Measurements from ENCODE around the gene FAM3A. TPM values are rescaled to one million over a fixed set of nuclear protein-coding genes. Genes with fewer than 3 reads are reported as not detected.

FAM3A gene
- total and polyA plus RNA-seq, 2 of the 8 experiments (the other 6 are each of a cell fraction or from before 2014, with no cell fraction given), result 16.2 to 18.6 TPM

DNA sequence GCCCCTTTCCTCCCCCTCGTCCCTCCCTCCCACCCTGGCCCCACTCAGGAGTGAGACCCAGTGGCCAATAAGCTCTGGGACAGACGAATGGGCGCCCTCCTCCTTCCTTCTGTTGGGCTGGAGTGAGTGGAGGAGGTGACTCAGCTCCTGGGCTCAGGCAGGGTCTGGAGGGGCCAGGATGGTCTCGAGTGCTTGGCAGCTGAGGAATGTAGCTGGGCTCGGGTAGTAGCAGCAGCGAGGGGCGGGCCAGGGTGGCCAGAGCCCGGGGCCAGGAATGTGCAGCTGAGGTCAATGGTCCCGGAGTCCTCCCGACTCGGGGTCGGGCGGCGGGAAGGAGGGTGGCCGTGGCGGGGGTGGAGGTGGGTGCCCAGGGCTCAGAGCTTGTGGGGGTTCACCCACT lies 15.6 kb upstream of the FAM3A start:
- no peak overlapping the region for H2AFZ ChIP-seq (ENCODE audit: low read length)
- no peak overlapping the region for H3K56ac ChIP-seq (replicated peaks; ENCODE audit: insufficient read length, low read depth, low read length)
- no peak overlapping the region for H3K27ac ChIP-seq (ENCODE audit: low read depth, low read length)
- no peaks in the 10 kb centered on the region for H3K79me2 ChIP-seq (ENCODE audit: control insufficient read depth in 1 of 2, insufficient read depth in 2 of 2, low read length in 2 of 2)
- ChIA-PET CTCF (ENCODE audit: partially characterized antibody) (interaction anchor here (0.6 to 1.2 kb wide), 6 partner anchors 9 to 70 kb away, joined by 3 to 5 read pairs (median 3); partner anchors contain the start of genes LAGE3 and SLC10A3), POLR2A (ENCODE audit: partially characterized antibody) (interaction anchor here (1.2 to 3.2 kb wide), 3 partner anchors 13 to 132 kb away, joined by 3 to 26 read pairs (median 6); partner anchors contain the start of genes IKBKG and RPL10)
- no peak overlapping the region for H2BK20ac ChIP-seq (ENCODE audit: low read length)
- H3K4me1 ChIP-seq (replicated peaks in 1 of 4; ENCODE audit: control insufficient read depth in 3 of 4, insufficient read depth in 4 of 4, low read length in 3 of 4), result peaks cover 0 to 6% (median 0%) of the 10 kb centered on the region in 4 experiments; a peak in 2 of 7 replicates
- no peak overlapping the region for H3K23ac ChIP-seq (ENCODE audit: insufficient read length)
- no peak overlapping the region for H3K4me2 ChIP-seq (ENCODE audit: insufficient read depth in 1 of 2, low read depth in 2 of 2, low read length in 2 of 2)
- peaks cover 2% of the 10 kb centered on the region; the same call in 1 of the 2 replicates for H3K23me2 ChIP-seq (ENCODE audit: low read depth, low read length)
- H4K5ac ChIP-seq (ENCODE audit: insufficient read length, low read depth, low read length), result no peak overlapping the region
- no peaks in the 10 kb centered on the region for H3K27me3 ChIP-seq (replicated peaks in 1 of 4; ENCODE audit: control insufficient read depth in 3 of 4, extremely low read depth in 1 of 4, insufficient read depth in 3 of 4, low read length in 3 of 4)
- H4K91ac ChIP-seq (replicated peaks; ENCODE audit: insufficient read length, low read length), result no peak overlapping the region
- H3K9me3 ChIP-seq (ENCODE audit: insufficient read depth in 2 of 2, low read depth in 1 of 2, low read length in 1 of 2), result no peaks in the 10 kb centered on the region
- no peak overlapping the region for H3K4me3 ChIP-seq (ENCODE audit: extremely low read depth in 1 of 4, insufficient read depth in 2 of 4, low read depth in 3 of 4, low read length in 4 of 4)
- no peak overlapping the region for H4K8ac ChIP-seq (ENCODE audit: extremely low read depth, insufficient read depth, low read length)
- H2BK5ac ChIP-seq (ENCODE audit: low read depth, low read length), result no peak overlapping the region
- no peak overlapping the region for H3K4ac ChIP-seq (replicated peaks; ENCODE audit: insufficient read length, low read depth, low read length)
- H2BK15ac ChIP-seq (ENCODE audit: low read length), result no peak overlapping the region
- H4K20me1 ChIP-seq (replicated peaks in 1 of 2; ENCODE audit: control insufficient read depth in 1 of 2, insufficient read depth in 2 of 2, low read length in 2 of 2), result peaks cover 2 to 8% of the 10 kb centered on the region in 2 experiments
- no peak overlapping the region for H2AK5ac ChIP-seq (ENCODE audit: low read depth, low read length)
- no peak overlapping the region for H3K18ac ChIP-seq (ENCODE audit: extremely low read depth, low read length)
- H3K79me1 ChIP-seq (ENCODE audit: low read depth, low read length), result no peaks in the 10 kb centered on the region
- no peak overlapping the region for H2BK12ac ChIP-seq (ENCODE audit: low read depth, low read length)
- H2BK120ac ChIP-seq (replicated peaks; ENCODE audit: low read depth, low read length), result no peak overlapping the region
- no CpG with 5 or more reads among the region's 16 CpGs for WGBS, 2 experiments (ENCODE audit: extremely low coverage in 1 of 2, insufficient coverage in 1 of 2, insufficient read length in 1 of 2, insufficient replicate concordance in 2 of 2, low coverage in 1 of 2, low lambda C conversion rate in 2 of 2, missing lambda C conversion rate in 1 of 2)
- FAIRE-seq (no peak), DNase-seq (ENCODE audit: low read depth in 1 of 2, low spot score in 2 of 2) (no peak)
- H3K14ac ChIP-seq (ENCODE audit: insufficient read length), result no peak overlapping the region
- no peak overlapping the region for H3K9ac ChIP-seq (replicated peaks in 1 of 4; ENCODE audit: extremely low read depth in 1 of 4, low read depth in 3 of 4, low read length in 3 of 4)
- H3K36me3 ChIP-seq (ENCODE audit: control insufficient read depth in 2 of 4, insufficient read depth in 4 of 4, low read length in 3 of 4), result peaks cover 5 to 20% (median 14%) of the 10 kb centered on the region in 4 experiments; a peak in 7 of 8 replicates
- TF ChIP-seq, protein P1, sequence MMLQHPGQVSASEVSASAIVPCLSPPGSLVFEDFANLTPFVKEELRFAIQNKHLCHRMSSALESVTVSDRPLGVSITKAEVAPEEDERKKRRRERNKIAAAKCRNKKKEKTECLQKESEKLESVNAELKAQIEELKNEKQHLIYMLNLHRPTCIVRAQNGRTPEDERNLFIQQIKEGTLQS (IDR thresholded peaks at IDR 0.05; ENCODE audit: insufficient read depth, low read depth, low read length), result no peak
- TF ChIP-seq SAP30 (IDR thresholded peaks at IDR 0.05; ENCODE audit: insufficient read depth, insufficient replicate concordance, low read length), result no peak
- TF ChIP-seq RBBP5 (IDR thresholded peaks at IDR 0.05; ENCODE audit: borderline replicate concordance, low read depth, low read length), result no peak
- TF ChIP-seq POLR2A (IDR thresholded peaks at IDR 0.05; ENCODE audit: control extremely low read depth in 1 of 2, low read depth in 2 of 2, low read length in 2 of 2), result no peak
- TF ChIP-seq CHD1 (IDR thresholded peaks at IDR 0.05; ENCODE audit: low read depth, low read length), result no peak
- TF ChIP-seq, protein P2, sequence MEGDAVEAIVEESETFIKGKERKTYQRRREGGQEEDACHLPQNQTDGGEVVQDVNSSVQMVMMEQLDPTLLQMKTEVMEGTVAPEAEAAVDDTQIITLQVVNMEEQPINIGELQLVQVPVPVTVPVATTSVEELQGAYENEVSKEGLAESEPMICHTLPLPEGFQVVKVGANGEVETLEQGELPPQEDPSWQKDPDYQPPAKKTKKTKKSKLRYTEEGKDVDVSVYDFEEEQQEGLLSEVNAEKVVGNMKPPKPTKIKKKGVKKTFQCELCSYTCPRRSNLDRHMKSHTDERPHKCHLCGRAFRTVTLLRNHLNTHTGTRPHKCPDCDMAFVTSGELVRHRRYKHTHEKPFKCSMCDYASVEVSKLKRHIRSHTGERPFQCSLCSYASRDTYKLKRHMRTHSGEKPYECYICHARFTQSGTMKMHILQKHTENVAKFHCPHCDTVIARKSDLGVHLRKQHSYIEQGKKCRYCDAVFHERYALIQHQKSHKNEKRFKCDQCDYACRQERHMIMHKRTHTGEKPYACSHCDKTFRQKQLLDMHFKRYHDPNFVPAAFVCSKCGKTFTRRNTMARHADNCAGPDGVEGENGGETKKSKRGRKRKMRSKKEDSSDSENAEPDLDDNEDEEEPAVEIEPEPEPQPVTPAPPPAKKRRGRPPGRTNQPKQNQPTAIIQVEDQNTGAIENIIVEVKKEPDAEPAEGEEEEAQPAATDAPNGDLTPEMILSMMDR (IDR thresholded peaks at IDR 0.05; ENCODE audit: control extremely low read depth in 1 of 3, insufficient read depth in 1 of 3, low read depth in 1 of 3, low read length in 3 of 3), result no peak
- TF ChIP-seq JUN (IDR thresholded peaks at IDR 0.05; ENCODE audit: low read depth, low read length), result no peak
- no peak for TF ChIP-seq HDAC2 (IDR thresholded peaks at IDR 0.05; ENCODE audit: borderline replicate concordance in 1 of 2, low read depth in 2 of 2, low read length in 2 of 2)
- no peak for TF ChIP-seq RAD21 (IDR thresholded peaks at IDR 0.05 in 1 of 2, conservative IDR thresholded peaks at IDR 0.05 in 1 of 2; ENCODE audit: low read depth in 2 of 2, low read length in 2 of 2)
- no peak for TF ChIP-seq POLR2AphosphoS5 (IDR thresholded peaks at IDR 0.05; ENCODE audit: low read depth, low read length)

All from H1 (cell line).